Neural progenitor cell (in vitro differentiated cells): Measurements from ENCODE around the gene PRPF4.

ENCODE experiments used
- EZH2 ChIP-seq: fragments of 200-600 bp; sonication (generic); IDR thresholded peaks from 2 replicates; pipeline ENCODE4 v1.6.1; 2017; ENCODE audit warnings: antibody characterized with exemption, mild to moderate bottlenecking, moderate library complexity
- EZH2phosphoT487 ChIP-seq: fragments of 200-600 bp; sonication (generic); IDR thresholded peaks from 2 replicates; pipeline ENCODE4 v1.6.1; 2017; ENCODE audit warnings: antibody characterized with exemption
- TF ChIP-seq, protein P1 (sequence below): fragments of 200-600 bp; sonication (generic); IDR thresholded peaks from 2 replicates; pipeline ENCODE4 v1.5.1; 2017; ENCODE audit warnings: antibody characterized with exemption, mild to moderate bottlenecking

DNA sequence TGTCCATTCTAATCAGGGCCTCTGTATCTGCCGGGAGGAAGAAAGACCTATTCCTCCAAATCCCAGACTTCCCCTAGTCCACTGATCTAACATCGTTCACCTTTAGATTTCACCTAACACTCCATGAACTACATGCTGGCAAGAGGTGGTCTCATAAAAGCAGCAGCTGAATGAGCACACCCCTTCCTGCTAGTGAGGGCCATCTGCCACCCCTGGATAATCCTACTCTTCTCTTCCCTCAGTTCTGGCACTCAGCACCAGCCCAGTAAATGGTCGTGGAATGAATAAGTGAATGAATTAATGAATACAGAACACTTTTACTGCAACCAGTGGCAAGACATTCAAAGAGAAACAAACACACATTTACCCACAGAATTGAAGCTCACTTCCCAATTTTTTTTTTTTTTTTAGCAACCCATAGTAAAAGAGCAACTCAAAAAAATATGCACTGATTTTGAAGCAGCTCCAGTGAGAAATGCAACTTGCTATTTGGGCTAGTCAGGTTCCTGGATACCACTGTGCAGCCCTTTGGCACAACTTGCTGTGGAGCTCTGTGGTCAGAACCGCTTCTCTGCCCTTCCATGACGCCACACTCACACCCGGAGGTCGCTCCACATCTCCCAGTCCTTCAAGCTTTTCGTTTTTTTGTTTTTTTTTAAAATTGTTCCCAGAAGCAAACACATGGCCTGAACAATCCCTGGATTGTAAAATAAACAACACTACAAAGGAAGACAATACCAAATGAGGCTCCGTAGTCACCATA is 21.5 kb downstream of the PRPF4 start:
- TF ChIP-seq, protein P1, sequence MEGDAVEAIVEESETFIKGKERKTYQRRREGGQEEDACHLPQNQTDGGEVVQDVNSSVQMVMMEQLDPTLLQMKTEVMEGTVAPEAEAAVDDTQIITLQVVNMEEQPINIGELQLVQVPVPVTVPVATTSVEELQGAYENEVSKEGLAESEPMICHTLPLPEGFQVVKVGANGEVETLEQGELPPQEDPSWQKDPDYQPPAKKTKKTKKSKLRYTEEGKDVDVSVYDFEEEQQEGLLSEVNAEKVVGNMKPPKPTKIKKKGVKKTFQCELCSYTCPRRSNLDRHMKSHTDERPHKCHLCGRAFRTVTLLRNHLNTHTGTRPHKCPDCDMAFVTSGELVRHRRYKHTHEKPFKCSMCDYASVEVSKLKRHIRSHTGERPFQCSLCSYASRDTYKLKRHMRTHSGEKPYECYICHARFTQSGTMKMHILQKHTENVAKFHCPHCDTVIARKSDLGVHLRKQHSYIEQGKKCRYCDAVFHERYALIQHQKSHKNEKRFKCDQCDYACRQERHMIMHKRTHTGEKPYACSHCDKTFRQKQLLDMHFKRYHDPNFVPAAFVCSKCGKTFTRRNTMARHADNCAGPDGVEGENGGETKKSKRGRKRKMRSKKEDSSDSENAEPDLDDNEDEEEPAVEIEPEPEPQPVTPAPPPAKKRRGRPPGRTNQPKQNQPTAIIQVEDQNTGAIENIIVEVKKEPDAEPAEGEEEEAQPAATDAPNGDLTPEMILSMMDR: no peak
- no peak for TF ChIP-seq EZH2phosphoT487
- TF ChIP-seq EZH2: no peak
